ENCODE data around the gene CD163L1.

CD163L1 gene

GRCh38 chr12:7431993-7432685, 11.8 kb downstream of the CD163L1 start:
- Histone ChIP-seq H3K4me3 (ENCODE audit: low read length in 2 of 2) (no peak overlapping the region), H3K27me3 (ENCODE audit: control insufficient read depth in 2 of 2, insufficient read depth in 2 of 2, low read length in 2 of 2) (no peaks in the 10 kb centered on the region), H3K27ac (ENCODE audit: low read depth in 2 of 2, low read length in 2 of 2) (no peak overlapping the region), H3K9me3 (ENCODE audit: control insufficient read depth in 2 of 2, low read length in 2 of 2) (no peaks in the 10 kb centered on the region), H3K36me3 (ENCODE audit: control insufficient read depth in 2 of 2, insufficient read depth in 2 of 2, low read length in 2 of 2) (no peaks in the 10 kb centered on the region), H3K4me1 (ENCODE audit: control insufficient read depth in 2 of 2, insufficient read depth in 2 of 2, low read length in 2 of 2) (no peaks in the 10 kb centered on the region), H3K9ac (ENCODE audit: low read depth in 1 of 2, low read length in 2 of 2) (no peak overlapping the region)

GRCh38 chr12:7411343-7411742, 32.6 kb downstream of the CD163L1 start:
- Histone ChIP-seq H3K27me3 (ENCODE audit: control insufficient read depth in 2 of 2, insufficient read depth in 2 of 2, low read length in 2 of 2) (no peaks in the 10 kb centered on the region), H3K4me3 (ENCODE audit: low read length in 2 of 2) (no peak overlapping the region), H3K4me1 (ENCODE audit: control insufficient read depth in 2 of 2, insufficient read depth in 2 of 2, low read length in 2 of 2) (no peaks in the 10 kb centered on the region), H3K9me3 (ENCODE audit: control insufficient read depth in 2 of 2, low read length in 2 of 2) (no peaks in the 10 kb centered on the region), H3K27ac (ENCODE audit: low read depth in 2 of 2, low read length in 2 of 2) (no peak overlapping the region), H3K9ac (ENCODE audit: low read depth in 1 of 2, low read length in 2 of 2) (no peak overlapping the region), H3K36me3 (ENCODE audit: control insufficient read depth in 2 of 2, insufficient read depth in 2 of 2, low read length in 2 of 2) (no peaks in the 10 kb centered on the region)

- Histone ChIP-seq H3K9me3 (ENCODE audit: control insufficient read depth in 2 of 2, low read length in 2 of 2) (no peaks in the 10 kb centered on the region), H3K27me3 (ENCODE audit: control insufficient read depth in 2 of 2, insufficient read depth in 2 of 2, low read length in 2 of 2) (no peaks in the 10 kb centered on the region), H3K4me3 (ENCODE audit: low read length in 2 of 2) (no peak overlapping the region), H3K4me1 (ENCODE audit: control insufficient read depth in 2 of 2, insufficient read depth in 2 of 2, low read length in 2 of 2) (no peaks in the 10 kb centered on the region), H3K36me3 (ENCODE audit: control insufficient read depth in 2 of 2, insufficient read depth in 2 of 2, low read length in 2 of 2) (no peaks in the 10 kb centered on the region), H3K27ac (ENCODE audit: low read depth in 2 of 2, low read length in 2 of 2) (no peak overlapping the region), H3K9ac (ENCODE audit: low read depth in 1 of 2, low read length in 2 of 2) (no peak overlapping the region)
Measured at GRCh38 chr12:7404275-7404674, 39.7 kb downstream of the CD163L1 start.

- H3K4me1 ChIP-seq (ENCODE audit: control insufficient read depth in 2 of 2, insufficient read depth in 2 of 2, low read length in 2 of 2): no peaks in the 10 kb centered on the region
- H3K27ac ChIP-seq (ENCODE audit: low read depth in 2 of 2, low read length in 2 of 2): no peak overlapping the region
- no peaks in the 10 kb centered on the region for H3K9me3 ChIP-seq (ENCODE audit: control insufficient read depth in 2 of 2, low read length in 2 of 2)
- H3K36me3 ChIP-seq (ENCODE audit: control insufficient read depth in 2 of 2, insufficient read depth in 2 of 2, low read length in 2 of 2): no peaks in the 10 kb centered on the region
- H3K9ac ChIP-seq (ENCODE audit: low read depth in 1 of 2, low read length in 2 of 2): no peak overlapping the region
- H3K27me3 ChIP-seq (ENCODE audit: control insufficient read depth in 2 of 2, insufficient read depth in 2 of 2, low read length in 2 of 2): no peaks in the 10 kb centered on the region
- no peak overlapping the region for H3K4me3 ChIP-seq (ENCODE audit: low read length in 2 of 2)
Measured at GRCh38 chr12:7403466-7403865, 40.5 kb downstream of the CD163L1 start.

GRCh38 chr12:7399089-7399488, 44.9 kb downstream of the CD163L1 start:
- no peaks in the 10 kb centered on the region for H3K27me3 ChIP-seq (ENCODE audit: control insufficient read depth in 2 of 2, insufficient read depth in 2 of 2, low read length in 2 of 2)
- no peak overlapping the region for H3K4me3 ChIP-seq (ENCODE audit: low read length in 2 of 2)
- no peaks in the 10 kb centered on the region for H3K36me3 ChIP-seq (ENCODE audit: control insufficient read depth in 2 of 2, insufficient read depth in 2 of 2, low read length in 2 of 2)
- H3K27ac ChIP-seq (ENCODE audit: low read depth in 2 of 2, low read length in 2 of 2): no peak overlapping the region
- H3K4me1 ChIP-seq (ENCODE audit: control insufficient read depth in 2 of 2, insufficient read depth in 2 of 2, low read length in 2 of 2): no peaks in the 10 kb centered on the region
- no peak overlapping the region for H3K9ac ChIP-seq (ENCODE audit: low read depth in 1 of 2, low read length in 2 of 2)
- no peaks in the 10 kb centered on the region for H3K9me3 ChIP-seq (ENCODE audit: control insufficient read depth in 2 of 2, low read length in 2 of 2)

GRCh38 chr12:7396418-7396817, 47.5 kb downstream of the CD163L1 start:
- no peaks in the 10 kb centered on the region for H3K9me3 ChIP-seq (ENCODE audit: control insufficient read depth in 2 of 2, low read length in 2 of 2)
- H3K36me3 ChIP-seq (ENCODE audit: control insufficient read depth in 2 of 2, insufficient read depth in 2 of 2, low read length in 2 of 2): no peaks in the 10 kb centered on the region
- no peak overlapping the region for H3K4me3 ChIP-seq (ENCODE audit: low read length in 2 of 2)
- no peaks in the 10 kb centered on the region for H3K4me1 ChIP-seq (ENCODE audit: control insufficient read depth in 2 of 2, insufficient read depth in 2 of 2, low read length in 2 of 2)
- no peak overlapping the region for H3K9ac ChIP-seq (ENCODE audit: low read depth in 1 of 2, low read length in 2 of 2)
- H3K27me3 ChIP-seq (ENCODE audit: control insufficient read depth in 2 of 2, insufficient read depth in 2 of 2, low read length in 2 of 2): no peaks in the 10 kb centered on the region
- H3K27ac ChIP-seq (ENCODE audit: low read depth in 2 of 2, low read length in 2 of 2): no peak overlapping the region

GRCh38 chr12:7395950-7396349, 48.0 kb downstream of the CD163L1 start:
- Histone ChIP-seq H3K9ac (ENCODE audit: low read depth in 1 of 2, low read length in 2 of 2) (no peak overlapping the region), H3K4me1 (ENCODE audit: control insufficient read depth in 2 of 2, insufficient read depth in 2 of 2, low read length in 2 of 2) (no peaks in the 10 kb centered on the region), H3K9me3 (ENCODE audit: control insufficient read depth in 2 of 2, low read length in 2 of 2) (no peaks in the 10 kb centered on the region), H3K27ac (ENCODE audit: low read depth in 2 of 2, low read length in 2 of 2) (no peak overlapping the region), H3K27me3 (ENCODE audit: control insufficient read depth in 2 of 2, insufficient read depth in 2 of 2, low read length in 2 of 2) (no peaks in the 10 kb centered on the region), H3K36me3 (ENCODE audit: control insufficient read depth in 2 of 2, insufficient read depth in 2 of 2, low read length in 2 of 2) (no peaks in the 10 kb centered on the region), H3K4me3 (ENCODE audit: low read length in 2 of 2) (no peak overlapping the region)

GRCh38 chr12:7387289-7387688, 56.7 kb downstream of the CD163L1 start:
- no peaks in the 10 kb centered on the region for H3K36me3 ChIP-seq (ENCODE audit: control insufficient read depth in 2 of 2, insufficient read depth in 2 of 2, low read length in 2 of 2)

GRCh38 chr12:7383157-7383556, 60.8 kb downstream of the CD163L1 start:
- H3K27ac ChIP-seq (ENCODE audit: low read depth in 2 of 2, low read length in 2 of 2): no peak overlapping the region
- no peak overlapping the region for H3K9ac ChIP-seq (ENCODE audit: low read depth in 1 of 2, low read length in 2 of 2)
- H3K9me3 ChIP-seq (ENCODE audit: control insufficient read depth in 2 of 2, low read length in 2 of 2): no peaks in the 10 kb centered on the region
- no peaks in the 10 kb centered on the region for H3K36me3 ChIP-seq (ENCODE audit: control insufficient read depth in 2 of 2, insufficient read depth in 2 of 2, low read length in 2 of 2)
- no peaks in the 10 kb centered on the region for H3K27me3 ChIP-seq (ENCODE audit: control insufficient read depth in 2 of 2, insufficient read depth in 2 of 2, low read length in 2 of 2)
- H3K4me3 ChIP-seq (ENCODE audit: low read length in 2 of 2): no peak overlapping the region
- no peaks in the 10 kb centered on the region for H3K4me1 ChIP-seq (ENCODE audit: control insufficient read depth in 2 of 2, insufficient read depth in 2 of 2, low read length in 2 of 2)

More at GRCh38 chr12:7387289-7387688, 56.7 kb downstream of the CD163L1 start:
- H3K9me3 ChIP-seq (ENCODE audit: control insufficient read depth in 2 of 2, low read length in 2 of 2): no peaks in the 10 kb centered on the region
- H3K27me3 ChIP-seq (ENCODE audit: control insufficient read depth in 2 of 2, insufficient read depth in 2 of 2, low read length in 2 of 2): no peaks in the 10 kb centered on the region
- no peaks in the 10 kb centered on the region for H3K4me1 ChIP-seq (ENCODE audit: control insufficient read depth in 2 of 2, insufficient read depth in 2 of 2, low read length in 2 of 2)
- no peak overlapping the region for H3K9ac ChIP-seq (ENCODE audit: low read depth in 1 of 2, low read length in 2 of 2)
- no peak overlapping the region for H3K27ac ChIP-seq (ENCODE audit: low read depth in 2 of 2, low read length in 2 of 2)
- no peak overlapping the region for H3K4me3 ChIP-seq (ENCODE audit: low read length in 2 of 2)

- Histone ChIP-seq H3K27ac (ENCODE audit: low read depth in 2 of 2, low read length in 2 of 2) (no peak overlapping the region), H3K36me3 (ENCODE audit: control insufficient read depth in 2 of 2, insufficient read depth in 2 of 2, low read length in 2 of 2) (no peaks in the 10 kb centered on the region), H3K4me3 (ENCODE audit: low read length in 2 of 2) (no peak overlapping the region), H3K4me1 (ENCODE audit: control insufficient read depth in 2 of 2, insufficient read depth in 2 of 2, low read length in 2 of 2) (no peaks in the 10 kb centered on the region), H3K27me3 (ENCODE audit: control insufficient read depth in 2 of 2, insufficient read depth in 2 of 2, low read length in 2 of 2) (no peaks in the 10 kb centered on the region), H3K9me3 (ENCODE audit: control insufficient read depth in 2 of 2, low read length in 2 of 2) (no peaks in the 10 kb centered on the region), H3K9ac (ENCODE audit: low read depth in 1 of 2, low read length in 2 of 2) (no peak overlapping the region)
Measured at GRCh38 chr12:7376196-7376595, 67.8 kb downstream of the CD163L1 start.

GRCh38 chr12:7375145-7375543, 68.8 kb downstream of the CD163L1 start:
- no peak overlapping the region for H3K27ac ChIP-seq (ENCODE audit: low read depth in 2 of 2, low read length in 2 of 2)
- no peaks in the 10 kb centered on the region for H3K27me3 ChIP-seq (ENCODE audit: control insufficient read depth in 2 of 2, insufficient read depth in 2 of 2, low read length in 2 of 2)
- H3K9me3 ChIP-seq (ENCODE audit: control insufficient read depth in 2 of 2, low read length in 2 of 2): no peaks in the 10 kb centered on the region
- no peak overlapping the region for H3K4me3 ChIP-seq (ENCODE audit: low read length in 2 of 2)
- H3K36me3 ChIP-seq (ENCODE audit: control insufficient read depth in 2 of 2, insufficient read depth in 2 of 2, low read length in 2 of 2): no peaks in the 10 kb centered on the region
- H3K4me1 ChIP-seq (ENCODE audit: control insufficient read depth in 2 of 2, insufficient read depth in 2 of 2, low read length in 2 of 2): no peaks in the 10 kb centered on the region
- no peak overlapping the region for H3K9ac ChIP-seq (ENCODE audit: low read depth in 1 of 2, low read length in 2 of 2)

Data from mucosa of rectum (tissue), 2 donors.